ENCODE data around the gene ALDH1A2. TPM values are rescaled to one million over a fixed set of nuclear protein-coding genes. Genes with fewer than 3 reads are reported as not detected.

Gene ALDH1A2
- total and polyA plus RNA-seq, 7 donors, result 1.2 to 12.5 (median 4.4) TPM

GRCh38 chr15:57911247-57911646 lies 154.3 kb downstream of the ALDH1A2 start:
- Histone ChIP-seq H3K27me3 (no peaks in the 10 kb centered on the region), H3K4me3 (no peak overlapping the region), H3K36me3 (no peaks in the 10 kb centered on the region), H3K27ac (no peak overlapping the region), H3K9me3 (no peaks in the 10 kb centered on the region), H3K4me1 (no peaks in the 10 kb centered on the region)
- intact Hi-C loops (cut with DNase I), result no loop called here
- 48 to 66% methylated on average over 1 of the region's 1 CpG for WGBS, 2 donors
- no peak for TF ChIP-seq CTCF (IDR thresholded peaks at IDR 0.05)
- TF ChIP-seq EP300 (IDR thresholded peaks at IDR 0.05), result no peak
- no peak for TF ChIP-seq POLR2AphosphoS5 (IDR thresholded peaks at IDR 0.05)
- no peak for TF ChIP-seq POLR2A (IDR thresholded peaks at IDR 0.05)
- DNase-seq, result no peak

- intact Hi-C loops (cut with DNase I), result no loop called here
- no peaks in the 10 kb centered on the region for H3K36me3 ChIP-seq
- no peak for DNase-seq
- no peaks in the 10 kb centered on the region for H3K9me3 ChIP-seq
- no peak for TF ChIP-seq CTCF (IDR thresholded peaks at IDR 0.05)
- TF ChIP-seq POLR2AphosphoS5 (IDR thresholded peaks at IDR 0.05), result no peak
- TF ChIP-seq POLR2A (IDR thresholded peaks at IDR 0.05), result no peak
- no peak for TF ChIP-seq EP300 (IDR thresholded peaks at IDR 0.05)
- no peaks in the 10 kb centered on the region for H3K27me3 ChIP-seq
- H3K27ac ChIP-seq, result no peak overlapping the region
- H3K4me3 ChIP-seq, result no peak overlapping the region
- WGBS, 2 donors, result 92 to 94% methylated on average over 3 of the region's 3 CpGs
- no peaks in the 10 kb centered on the region for H3K4me1 ChIP-seq
These were observed 154.8 kb downstream of the ALDH1A2 start for GRCh38 chr15:57910672-57911071.

DNA sequence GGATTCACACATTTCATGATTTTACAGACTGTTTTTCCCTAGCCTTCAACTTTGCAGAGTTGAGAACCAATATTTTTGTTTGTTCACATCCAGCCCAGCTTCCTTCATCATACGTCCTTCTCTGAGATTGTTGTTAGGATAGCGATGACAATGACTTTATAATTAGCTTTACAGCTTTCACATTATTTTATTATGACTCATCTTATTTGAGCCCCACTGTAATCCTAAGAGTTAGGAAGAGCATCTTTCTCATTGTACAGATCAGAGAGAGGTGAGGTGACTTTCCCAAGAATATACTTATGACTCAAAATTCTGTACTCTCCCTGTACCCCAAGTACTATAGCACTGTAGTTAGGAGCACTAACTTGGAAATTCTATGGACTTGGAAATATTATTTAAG lies 156.1 kb downstream of the ALDH1A2 start:
- Histone ChIP-seq H3K27me3 (no peaks in the 10 kb centered on the region), H3K4me3 (no peak overlapping the region), H3K4me1 (no peaks in the 10 kb centered on the region), H3K36me3 (no peaks in the 10 kb centered on the region), H3K27ac (no peak overlapping the region), H3K9me3 (no peaks in the 10 kb centered on the region)
- intact Hi-C loops (cut with DNase I), result no loop called here
- 64 to 81% methylated on average over 2 of the region's 2 CpGs for WGBS, 2 donors
- no peak for DNase-seq
- TF ChIP-seq POLR2A (IDR thresholded peaks at IDR 0.05) (no peak), CTCF (IDR thresholded peaks at IDR 0.05) (no peak), POLR2AphosphoS5 (IDR thresholded peaks at IDR 0.05) (no peak), EP300 (IDR thresholded peaks at IDR 0.05) (no peak)

- Histone ChIP-seq H3K27ac (no peak overlapping the region), H3K4me3 (no peak overlapping the region), H3K4me1 (no peaks in the 10 kb centered on the region), H3K27me3 (no peaks in the 10 kb centered on the region), H3K9me3 (no peaks in the 10 kb centered on the region), H3K36me3 (no peaks in the 10 kb centered on the region)
- TF ChIP-seq POLR2AphosphoS5 (IDR thresholded peaks at IDR 0.05) (no peak), CTCF (IDR thresholded peaks at IDR 0.05) (no peak), EP300 (IDR thresholded peaks at IDR 0.05) (no peak), POLR2A (IDR thresholded peaks at IDR 0.05) (no peak)
- DNase-seq, result no peak
- intact Hi-C loops (cut with DNase I), result no loop called here
- 39 to 64% methylated on average over 1 of the region's 1 CpG for WGBS, 2 donors
These were observed 161.9 kb downstream of the ALDH1A2 start for GRCh38 chr15:57903626-57904025.

Other genes starting within 250 kb of the ALDH1A2 start
- 1 to 10 TPM in 1 of 4 donors, under 1 TPM in 1, not detected in 2; 0.49 to 1.1 TPM for gene AQP9, start 72.7 kb upstream of the ALDH1A2 start, total RNA-seq
- gene AQP9, start 72.7 kb upstream of the ALDH1A2 start, polyA plus RNA-seq, result 1 to 10 TPM in 1 of 3 donors, under 1 TPM in 2; 0.54 to 2.8 (median 0.60) TPM

Data from sigmoid colon (tissue), 7 donors.